H1 (cell line): ENCODE data around the gene EXOC3L1. TPM values are rescaled to one million over a fixed set of nuclear protein-coding genes. Genes with fewer than 3 reads are reported as not detected.

Experiments
- ATF3 ChIP-seq: IDR thresholded peaks from 2 replicates; pipeline ENCODE4 v1.6.1; 2011; ENCODE audit warnings: low read depth, mild to moderate bottlenecking, low read length; ENCODE audit not compliant: insufficient read depth
- HDAC2 ChIP-seq, 2 experiments: fragments of 300-600 bp in 1 of 2; sonication (generic) in 1 of 2; IDR thresholded peaks; 2 replicates each; pipeline ENCODE4 v1.6.1; 2011 to 2012; ENCODE audit warnings: low read depth in 2 of 2, low read length in 2 of 2, mild to moderate bottlenecking in 2 of 2, moderate library complexity in 2 of 2, borderline replicate concordance in 1 of 2, inconsistent platforms in 1 of 2
- KDM1A ChIP-seq: fragments of 200-600, 300-600 bp; sonication (generic); IDR thresholded peaks from 2 replicates; pipeline ENCODE4 v1.7.1; 2016; ENCODE audit warnings: mild to moderate bottlenecking, low read length, borderline replicate concordance
- MAFK ChIP-seq: IDR thresholded peaks from 2 replicates; pipeline ENCODE4 v1.6.1; 2012; ENCODE audit warnings: low read depth, mild to moderate bottlenecking, improper control_type of control experiment, low read length
- MAX ChIP-seq: IDR thresholded peaks from 2 replicates; pipeline ENCODE4 v1.6.1; 2012; ENCODE audit warnings: inconsistent platforms
- SP2 ChIP-seq: IDR thresholded peaks from 2 replicates; pipeline ENCODE4 v1.6.1; 2012; ENCODE audit warnings: mild to moderate bottlenecking, low read length, inconsistent platforms
- TAF1 ChIP-seq: IDR thresholded peaks from 2 replicates; pipeline ENCODE4 v1.6.1; 2011; ENCODE audit warnings: mild to moderate bottlenecking, low read depth, low read length
- TAF7 ChIP-seq: optimal IDR thresholded peaks from 2 replicates; pipeline ENCODE3; 2011; ENCODE audit warnings: low read depth, mild to moderate bottlenecking, inconsistent platforms, low read length, moderate library complexity, borderline replicate concordance
- polyA plus RNA-seq, 7 experiments: library from polyadenylated mRNA; depleted of rRNA in 3 of 7; stranded (reverse) in 5 of 7; unstranded in 2 of 7; fragments of >200 nt in 5 of 7; fragments of 200-250 nt in 2 of 7; gene quantifications; 1 replicate in 5 of 7; 2 replicates in 1 of 7; 4 replicates in 1 of 7; pipeline versions ENCODE4 v1.2.1 to v1.2.3, GENCODE V29; 2011 to 2013; ENCODE audit warnings: missing spikeins in 2 of 7, mixed read lengths in 2 of 7
- total RNA-seq: library from RNA; stranded (reverse); fragmentation: NEBNext Ultra II Directional; extraction: Animal tissue kit (Norgen Biotek cat#: 25700); gene quantifications from 2 replicates; pipeline ENCODE4 v1.2.1, GENCODE V29; 2021
- TF ChIP-seq, protein P1 (sequence below): fragments of 300-600 bp; sonication (generic); IDR thresholded peaks from 2 replicates; pipeline ENCODE4 v1.7.1; 2012; ENCODE audit warnings: low read length, moderate library complexity, mild to moderate bottlenecking, inconsistent platforms; ENCODE audit not compliant: insufficient replicate concordance

The EXOC3L1 gene
- total and polyA plus RNA-seq, 2 of the 8 experiments (the other 6 are each of a cell fraction or from before 2014, with no cell fraction given) = 1.3 TPM

DNA sequence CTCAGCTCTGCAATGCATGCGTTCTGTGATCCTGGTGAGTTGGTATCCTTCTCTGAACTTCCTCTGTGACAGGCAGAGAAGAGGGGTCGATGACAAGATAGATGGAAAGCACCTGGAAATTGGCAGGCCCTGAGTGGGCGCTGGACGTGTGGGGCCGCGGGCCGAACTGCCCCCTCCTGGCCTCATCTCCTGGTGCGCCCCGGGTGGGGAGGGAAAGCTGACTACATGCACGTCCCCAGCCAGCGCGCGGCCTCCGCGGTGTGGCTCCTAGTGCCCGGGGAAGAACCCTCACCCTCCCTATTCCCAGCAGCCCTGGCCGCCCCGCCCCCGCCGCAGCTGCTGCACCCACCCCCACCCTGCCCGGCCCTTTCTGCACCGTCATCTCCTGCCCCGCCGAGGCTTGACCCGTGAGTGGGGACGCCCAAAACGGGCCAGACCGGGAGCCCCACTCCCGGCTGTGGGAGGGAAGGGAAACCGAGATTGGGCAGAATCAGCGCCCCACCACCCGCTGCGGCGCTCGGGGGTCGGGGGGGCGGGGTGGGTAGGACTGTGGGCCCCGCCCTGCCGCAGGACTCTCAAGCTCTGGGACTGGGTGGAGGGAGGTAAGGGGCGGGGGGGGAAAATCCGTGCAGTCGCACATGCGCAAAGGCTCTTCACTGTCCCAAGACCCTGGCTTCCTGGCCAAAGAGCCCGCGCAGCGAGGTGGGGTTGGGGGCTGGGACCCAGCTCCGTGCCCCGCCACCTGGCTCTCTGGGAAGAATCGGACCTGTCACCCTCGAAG lies 19.6 kb downstream of the EXOC3L1 start, which contains the start of gene NOL3 (continued):
- no peak for TF ChIP-seq TAF7
- TF ChIP-seq, protein P1, sequence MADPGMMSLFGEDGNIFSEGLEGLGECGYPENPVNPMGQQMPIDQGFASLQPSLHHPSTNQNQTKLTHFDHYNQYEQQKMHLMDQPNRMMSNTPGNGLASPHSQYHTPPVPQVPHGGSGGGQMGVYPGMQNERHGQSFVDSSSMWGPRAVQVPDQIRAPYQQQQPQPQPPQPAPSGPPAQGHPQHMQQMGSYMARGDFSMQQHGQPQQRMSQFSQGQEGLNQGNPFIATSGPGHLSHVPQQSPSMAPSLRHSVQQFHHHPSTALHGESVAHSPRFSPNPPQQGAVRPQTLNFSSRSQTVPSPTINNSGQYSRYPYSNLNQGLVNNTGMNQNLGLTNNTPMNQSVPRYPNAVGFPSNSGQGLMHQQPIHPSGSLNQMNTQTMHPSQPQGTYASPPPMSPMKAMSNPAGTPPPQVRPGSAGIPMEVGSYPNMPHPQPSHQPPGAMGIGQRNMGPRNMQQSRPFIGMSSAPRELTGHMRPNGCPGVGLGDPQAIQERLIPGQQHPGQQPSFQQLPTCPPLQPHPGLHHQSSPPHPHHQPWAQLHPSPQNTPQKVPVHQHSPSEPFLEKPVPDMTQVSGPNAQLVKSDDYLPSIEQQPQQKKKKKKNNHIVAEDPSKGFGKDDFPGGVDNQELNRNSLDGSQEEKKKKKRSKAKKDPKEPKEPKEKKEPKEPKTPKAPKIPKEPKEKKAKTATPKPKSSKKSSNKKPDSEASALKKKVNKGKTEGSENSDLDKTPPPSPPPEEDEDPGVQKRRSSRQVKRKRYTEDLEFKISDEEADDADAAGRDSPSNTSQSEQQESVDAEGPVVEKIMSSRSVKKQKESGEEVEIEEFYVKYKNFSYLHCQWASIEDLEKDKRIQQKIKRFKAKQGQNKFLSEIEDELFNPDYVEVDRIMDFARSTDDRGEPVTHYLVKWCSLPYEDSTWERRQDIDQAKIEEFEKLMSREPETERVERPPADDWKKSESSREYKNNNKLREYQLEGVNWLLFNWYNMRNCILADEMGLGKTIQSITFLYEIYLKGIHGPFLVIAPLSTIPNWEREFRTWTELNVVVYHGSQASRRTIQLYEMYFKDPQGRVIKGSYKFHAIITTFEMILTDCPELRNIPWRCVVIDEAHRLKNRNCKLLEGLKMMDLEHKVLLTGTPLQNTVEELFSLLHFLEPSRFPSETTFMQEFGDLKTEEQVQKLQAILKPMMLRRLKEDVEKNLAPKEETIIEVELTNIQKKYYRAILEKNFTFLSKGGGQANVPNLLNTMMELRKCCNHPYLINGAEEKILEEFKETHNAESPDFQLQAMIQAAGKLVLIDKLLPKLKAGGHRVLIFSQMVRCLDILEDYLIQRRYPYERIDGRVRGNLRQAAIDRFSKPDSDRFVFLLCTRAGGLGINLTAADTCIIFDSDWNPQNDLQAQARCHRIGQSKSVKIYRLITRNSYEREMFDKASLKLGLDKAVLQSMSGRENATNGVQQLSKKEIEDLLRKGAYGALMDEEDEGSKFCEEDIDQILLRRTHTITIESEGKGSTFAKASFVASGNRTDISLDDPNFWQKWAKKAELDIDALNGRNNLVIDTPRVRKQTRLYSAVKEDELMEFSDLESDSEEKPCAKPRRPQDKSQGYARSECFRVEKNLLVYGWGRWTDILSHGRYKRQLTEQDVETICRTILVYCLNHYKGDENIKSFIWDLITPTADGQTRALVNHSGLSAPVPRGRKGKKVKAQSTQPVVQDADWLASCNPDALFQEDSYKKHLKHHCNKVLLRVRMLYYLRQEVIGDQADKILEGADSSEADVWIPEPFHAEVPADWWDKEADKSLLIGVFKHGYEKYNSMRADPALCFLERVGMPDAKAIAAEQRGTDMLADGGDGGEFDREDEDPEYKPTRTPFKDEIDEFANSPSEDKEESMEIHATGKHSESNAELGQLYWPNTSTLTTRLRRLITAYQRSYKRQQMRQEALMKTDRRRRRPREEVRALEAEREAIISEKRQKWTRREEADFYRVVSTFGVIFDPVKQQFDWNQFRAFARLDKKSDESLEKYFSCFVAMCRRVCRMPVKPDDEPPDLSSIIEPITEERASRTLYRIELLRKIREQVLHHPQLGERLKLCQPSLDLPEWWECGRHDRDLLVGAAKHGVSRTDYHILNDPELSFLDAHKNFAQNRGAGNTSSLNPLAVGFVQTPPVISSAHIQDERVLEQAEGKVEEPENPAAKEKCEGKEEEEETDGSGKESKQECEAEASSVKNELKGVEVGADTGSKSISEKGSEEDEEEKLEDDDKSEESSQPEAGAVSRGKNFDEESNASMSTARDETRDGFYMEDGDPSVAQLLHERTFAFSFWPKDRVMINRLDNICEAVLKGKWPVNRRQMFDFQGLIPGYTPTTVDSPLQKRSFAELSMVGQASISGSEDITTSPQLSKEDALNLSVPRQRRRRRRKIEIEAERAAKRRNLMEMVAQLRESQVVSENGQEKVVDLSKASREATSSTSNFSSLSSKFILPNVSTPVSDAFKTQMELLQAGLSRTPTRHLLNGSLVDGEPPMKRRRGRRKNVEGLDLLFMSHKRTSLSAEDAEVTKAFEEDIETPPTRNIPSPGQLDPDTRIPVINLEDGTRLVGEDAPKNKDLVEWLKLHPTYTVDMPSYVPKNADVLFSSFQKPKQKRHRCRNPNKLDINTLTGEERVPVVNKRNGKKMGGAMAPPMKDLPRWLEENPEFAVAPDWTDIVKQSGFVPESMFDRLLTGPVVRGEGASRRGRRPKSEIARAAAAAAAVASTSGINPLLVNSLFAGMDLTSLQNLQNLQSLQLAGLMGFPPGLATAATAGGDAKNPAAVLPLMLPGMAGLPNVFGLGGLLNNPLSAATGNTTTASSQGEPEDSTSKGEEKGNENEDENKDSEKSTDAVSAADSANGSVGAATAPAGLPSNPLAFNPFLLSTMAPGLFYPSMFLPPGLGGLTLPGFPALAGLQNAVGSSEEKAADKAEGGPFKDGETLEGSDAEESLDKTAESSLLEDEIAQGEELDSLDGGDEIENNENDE = no peak
- no peak for TF ChIP-seq ATF3
- peak; percentile 51; the same call in 1 of the 2 replicates for TF ChIP-seq MAX
- TF ChIP-seq TAF1 = no peak
- TF ChIP-seq KDM1A = no peak
- no peak for TF ChIP-seq HDAC2 (IDR thresholded peaks at IDR 0.05; ENCODE audit: borderline replicate concordance in 1 of 2, low read depth in 2 of 2, low read length in 2 of 2)
- no peak for TF ChIP-seq SP2
- peak; percentile 38; the same call in 1 of the 2 replicates for TF ChIP-seq MAFK
